ENCODE results near the gene KCNJ10.

Gene KCNJ10

GRCh38 chr1:160024195-160024905, 45.6 kb downstream of the KCNJ10 start:
- DNase-seq (ENCODE audit: low read depth), result no peak

GRCh38 chr1:160022330-160023310, 47.3 kb downstream of the KCNJ10 start:
- DNase-seq (ENCODE audit: low read depth), result no peak

- no peak for DNase-seq (ENCODE audit: low read depth)
These were observed 48.4 kb downstream of the KCNJ10 start for GRCh38 chr1:160021376-160022074.

GRCh38 chr1:160020196-160020595, 49.8 kb downstream of the KCNJ10 start:
- no peak for DNase-seq (ENCODE audit: low read depth)

- no peak for DNase-seq (ENCODE audit: low read depth)
These were observed 51.1 kb downstream of the KCNJ10 start for GRCh38 chr1:160018900-160019299.

GRCh38 chr1:160018347-160018746, 51.6 kb downstream of the KCNJ10 start:
- no peak for DNase-seq (ENCODE audit: low read depth)

GRCh38 chr1:160017592-160017991, 52.4 kb downstream of the KCNJ10 start:
- DNase-seq (ENCODE audit: low read depth), result no peak

- no peak for DNase-seq (ENCODE audit: low read depth)
These were observed 58.2 kb downstream of the KCNJ10 start for GRCh38 chr1:160011781-160012180.

GRCh38 chr1:160009801-160010200, 60.2 kb downstream of the KCNJ10 start:
- no peak for DNase-seq (ENCODE audit: low read depth)

GRCh38 chr1:160009081-160009480, 60.9 kb downstream of the KCNJ10 start:
- no peak for DNase-seq (ENCODE audit: low read depth)

- no peak for DNase-seq (ENCODE audit: low read depth)
These were observed 62.3 kb downstream of the KCNJ10 start for GRCh38 chr1:160007577-160008200.

GRCh38 chr1:160006312-160006940, 63.5 kb downstream of the KCNJ10 start:
- peak; percentile 50 for DNase-seq (ENCODE audit: low read depth)

- DNase-seq (ENCODE audit: low read depth), result no peak
These were observed 64.9 kb downstream of the KCNJ10 start for GRCh38 chr1:160005070-160005469.

GRCh38 chr1:160004425-160004824, 65.5 kb downstream of the KCNJ10 start:
- DNase-seq (ENCODE audit: low read depth), result no peak

- DNase-seq (ENCODE audit: low read depth), result no peak
These were observed 66.0 kb downstream of the KCNJ10 start for GRCh38 chr1:160004001-160004400.

- no peak for DNase-seq (ENCODE audit: low read depth)
These were observed 68.5 kb downstream of the KCNJ10 start for GRCh38 chr1:160001440-160001839.

GRCh38 chr1:159999204-159999603, 70.8 kb downstream of the KCNJ10 start:
- DNase-seq (ENCODE audit: low read depth), result no peak

GRCh38 chr1:159996653-159997052, 73.3 kb downstream of the KCNJ10 start:
- no peak for DNase-seq (ENCODE audit: low read depth)

GRCh38 chr1:159994896-159995295, 75.1 kb downstream of the KCNJ10 start:
- no peak for DNase-seq (ENCODE audit: low read depth)

GRCh38 chr1:159993911-159994310, 76.0 kb downstream of the KCNJ10 start:
- no peak for DNase-seq (ENCODE audit: low read depth)

- DNase-seq (ENCODE audit: low read depth), result no peak
These were observed 77.8 kb downstream of the KCNJ10 start for GRCh38 chr1:159992161-159992560.

GRCh38 chr1:159991513-159991912, 78.4 kb downstream of the KCNJ10 start:
- no peak for DNase-seq (ENCODE audit: low read depth)

Measured in activated gamma-delta T cell treated with anti-CD3 and anti-CD28 coated beads, Interleukin-2, amount 50 U/mL, for 16 hours (primary cell).